Measurements from ENCODE around the gene WDFY4. TPM values are rescaled to one million over a fixed set of nuclear protein-coding genes. Genes with fewer than 3 reads are reported as not detected.

The WDFY4 gene
- total RNA-seq, 3 donors from 2014 or later, result 2.3 to 7.0 (median 5.8) TPM

GRCh38 chr10:48807791-48808470 lies 123.3 kb downstream of the WDFY4 start:
- intact Hi-C loops (cut with DNase I; ENCODE audit: low total_unique reads), result no loop called here
- H3K4me3 ChIP-seq, result no peak overlapping the region
- H3K4me1 ChIP-seq, result no peaks in the 10 kb centered on the region
- DNase-seq (ENCODE audit: low spot score in 2 of 2), result no peak
- H3K9me3 ChIP-seq, result no peaks in the 10 kb centered on the region
- H3K27ac ChIP-seq, result no peak overlapping the region
- TF ChIP-seq CTCF (IDR thresholded peaks at IDR 0.05), result no peak
- TF ChIP-seq POLR2AphosphoS5 (IDR thresholded peaks at IDR 0.05), result no peak
- TF ChIP-seq POLR2A (IDR thresholded peaks at IDR 0.05), result no peak
- H3K27me3 ChIP-seq, result no peaks in the 10 kb centered on the region
- H3K36me3 ChIP-seq, result no peaks in the 10 kb centered on the region

DNA sequence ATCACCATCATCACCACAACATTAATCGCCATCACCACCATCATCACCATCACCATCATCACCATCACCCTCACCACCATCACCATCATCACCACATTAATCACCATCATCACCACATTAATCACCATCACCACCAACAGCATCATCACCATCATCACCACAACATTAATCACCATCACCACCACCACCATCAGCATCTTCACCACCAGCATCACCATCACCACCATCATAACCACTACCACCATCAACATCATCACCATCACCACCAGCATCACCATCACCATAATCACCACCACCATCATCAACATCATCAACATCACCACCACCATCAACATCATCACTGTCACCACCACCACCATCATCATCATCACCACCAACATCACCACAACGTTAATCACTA lies 124.6 kb downstream of the WDFY4 start:
- Histone ChIP-seq H3K9me3 (no peaks in the 10 kb centered on the region), H3K4me3 (no peak overlapping the region), H3K4me1 (no peaks in the 10 kb centered on the region), H3K27me3 (no peaks in the 10 kb centered on the region), H3K27ac (no peak overlapping the region), H3K36me3 (no peaks in the 10 kb centered on the region)
- no peak for DNase-seq (ENCODE audit: low spot score in 2 of 2)
- TF ChIP-seq POLR2AphosphoS5 (IDR thresholded peaks at IDR 0.05), result no peak
- intact Hi-C loops (cut with DNase I; ENCODE audit: low total_unique reads), result no loop called here

- no peak for DNase-seq (ENCODE audit: low spot score in 2 of 2)
- H3K27me3 ChIP-seq, result no peaks in the 10 kb centered on the region
- no peaks in the 10 kb centered on the region for H3K4me1 ChIP-seq
- H3K4me3 ChIP-seq, result no peak overlapping the region
- TF ChIP-seq POLR2A (IDR thresholded peaks at IDR 0.05) (no peak), POLR2AphosphoS5 (IDR thresholded peaks at IDR 0.05) (no peak), CTCF (IDR thresholded peaks at IDR 0.05) (no peak)
- H3K9me3 ChIP-seq, result no peaks in the 10 kb centered on the region
- intact Hi-C loops (cut with DNase I; ENCODE audit: low total_unique reads), result no loop called here
- no peak overlapping the region for H3K27ac ChIP-seq
- no peaks in the 10 kb centered on the region for H3K36me3 ChIP-seq
These were observed 126.8 kb downstream of the WDFY4 start for GRCh38 chr10:48811461-48811860.

DNA sequence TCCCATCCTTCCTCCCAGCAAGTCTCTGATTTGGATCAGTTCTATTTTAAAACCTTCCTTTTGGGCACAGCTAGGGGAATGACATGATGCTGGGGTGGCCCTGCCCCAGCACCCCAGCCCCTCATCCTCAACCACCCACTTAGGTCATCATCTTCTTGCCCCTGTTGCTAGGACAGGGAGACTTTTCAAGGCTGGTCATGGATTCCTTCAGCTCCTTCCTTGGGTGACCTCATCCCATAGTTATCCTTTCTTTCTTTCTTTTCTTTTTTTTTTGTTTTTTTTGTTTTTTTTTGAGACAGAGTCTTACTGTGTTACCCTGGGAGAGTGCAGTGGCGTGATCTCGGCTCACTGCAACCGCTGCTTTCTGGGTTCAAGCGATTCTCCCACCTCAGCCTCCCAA lies 127.2 kb downstream of the WDFY4 start:
- no peak for TF ChIP-seq POLR2AphosphoS5 (IDR thresholded peaks at IDR 0.05)
- no peak for DNase-seq (ENCODE audit: low spot score in 2 of 2)
- intact Hi-C loops (cut with DNase I; ENCODE audit: low total_unique reads), result no loop called here
- Histone ChIP-seq H3K27ac (no peak overlapping the region), H3K9me3 (no peaks in the 10 kb centered on the region), H3K27me3 (no peaks in the 10 kb centered on the region), H3K4me1 (no peaks in the 10 kb centered on the region), H3K36me3 (no peaks in the 10 kb centered on the region), H3K4me3 (no peak overlapping the region)

- Histone ChIP-seq H3K4me1 (no peaks in the 10 kb centered on the region), H3K27ac (no peak overlapping the region), H3K36me3 (no peaks in the 10 kb centered on the region), H3K9me3 (no peaks in the 10 kb centered on the region), H3K4me3 (no peak overlapping the region), H3K27me3 (no peaks in the 10 kb centered on the region)
- TF ChIP-seq POLR2A (IDR thresholded peaks at IDR 0.05) (no peak), CTCF (IDR thresholded peaks at IDR 0.05) (no peak), POLR2AphosphoS5 (IDR thresholded peaks at IDR 0.05) (no peak)
- intact Hi-C loops (cut with DNase I; ENCODE audit: low total_unique reads), result no loop called here
- DNase-seq (ENCODE audit: low spot score in 2 of 2), result no peak
These were observed 128.6 kb downstream of the WDFY4 start for GRCh38 chr10:48813291-48813690.

GRCh38 chr10:48813825-48814224 lies 129.2 kb downstream of the WDFY4 start:
- no peak for DNase-seq (ENCODE audit: low spot score in 2 of 2)
- Histone ChIP-seq H3K9me3 (no peaks in the 10 kb centered on the region), H3K36me3 (no peaks in the 10 kb centered on the region), H3K27me3 (no peaks in the 10 kb centered on the region), H3K4me1 (no peaks in the 10 kb centered on the region), H3K27ac (no peak overlapping the region), H3K4me3 (no peak overlapping the region)
- no peak for TF ChIP-seq POLR2AphosphoS5 (IDR thresholded peaks at IDR 0.05)
- no peak for TF ChIP-seq POLR2A (IDR thresholded peaks at IDR 0.05)
- TF ChIP-seq CTCF (IDR thresholded peaks at IDR 0.05), result no peak
- intact Hi-C loops (cut with DNase I; ENCODE audit: low total_unique reads), result no loop called here

All from breast epithelium (tissue), 4 donors.